OCI-LY1 (cell line): ENCODE data around the gene IVD.

Experiments used
- EZH2 ChIP-seq: fragments of 200-600 bp; sonication (generic), shearing (Covaris generic); IDR thresholded peaks from 2 replicates; pipeline ENCODE4 v1.8.0; 2017; ENCODE audit warnings: borderline replicate concordance, mixed run types, mild to moderate bottlenecking, antibody characterized with exemption, low read length, moderate library complexity, mixed read lengths
- TF ChIP-seq, protein P1 (sequence below): fragments of 200-600 bp; sonication (generic), shearing (Covaris generic); IDR thresholded peaks from 2 replicates; pipeline ENCODE4 v1.5.1; 2017; ENCODE audit warnings: mild to moderate bottlenecking, antibody characterized with exemption, low read length, moderate library complexity, mixed read lengths

DNA sequence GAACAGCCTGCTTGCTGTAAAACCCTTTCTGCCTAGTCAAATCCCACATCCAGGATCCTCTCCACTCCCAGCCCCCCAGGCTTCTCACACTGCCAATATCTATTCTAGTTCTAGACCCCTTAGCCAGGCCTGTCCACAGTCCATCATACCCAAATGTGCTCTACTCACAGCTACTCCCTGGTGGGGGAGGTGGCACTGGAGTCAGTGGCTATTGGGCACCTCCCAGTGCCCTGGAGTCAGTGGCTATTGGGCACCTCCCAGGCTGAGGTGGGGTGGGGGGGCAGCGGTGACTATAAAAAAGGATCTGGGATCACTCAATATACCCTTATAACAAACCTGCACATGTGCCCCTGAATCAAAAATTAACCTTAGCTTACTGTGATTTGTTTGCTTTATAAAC lies 48.3 kb upstream of the IVD start:
- TF ChIP-seq, protein P1, sequence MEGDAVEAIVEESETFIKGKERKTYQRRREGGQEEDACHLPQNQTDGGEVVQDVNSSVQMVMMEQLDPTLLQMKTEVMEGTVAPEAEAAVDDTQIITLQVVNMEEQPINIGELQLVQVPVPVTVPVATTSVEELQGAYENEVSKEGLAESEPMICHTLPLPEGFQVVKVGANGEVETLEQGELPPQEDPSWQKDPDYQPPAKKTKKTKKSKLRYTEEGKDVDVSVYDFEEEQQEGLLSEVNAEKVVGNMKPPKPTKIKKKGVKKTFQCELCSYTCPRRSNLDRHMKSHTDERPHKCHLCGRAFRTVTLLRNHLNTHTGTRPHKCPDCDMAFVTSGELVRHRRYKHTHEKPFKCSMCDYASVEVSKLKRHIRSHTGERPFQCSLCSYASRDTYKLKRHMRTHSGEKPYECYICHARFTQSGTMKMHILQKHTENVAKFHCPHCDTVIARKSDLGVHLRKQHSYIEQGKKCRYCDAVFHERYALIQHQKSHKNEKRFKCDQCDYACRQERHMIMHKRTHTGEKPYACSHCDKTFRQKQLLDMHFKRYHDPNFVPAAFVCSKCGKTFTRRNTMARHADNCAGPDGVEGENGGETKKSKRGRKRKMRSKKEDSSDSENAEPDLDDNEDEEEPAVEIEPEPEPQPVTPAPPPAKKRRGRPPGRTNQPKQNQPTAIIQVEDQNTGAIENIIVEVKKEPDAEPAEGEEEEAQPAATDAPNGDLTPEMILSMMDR: no peak
- TF ChIP-seq EZH2: no peak
